Activated T-cell treated with anti-CD3 and anti-CD28 coated beads for 48 hours (primary cell): Measurements from ENCODE around the gene FEZ2.

Source experiments
- DNase-seq: peaks from one replicate; pipeline ENCODE4 v3.0.0-alpha.2; 2020; ENCODE audit warnings: low read depth

FEZ2 gene

DNA sequence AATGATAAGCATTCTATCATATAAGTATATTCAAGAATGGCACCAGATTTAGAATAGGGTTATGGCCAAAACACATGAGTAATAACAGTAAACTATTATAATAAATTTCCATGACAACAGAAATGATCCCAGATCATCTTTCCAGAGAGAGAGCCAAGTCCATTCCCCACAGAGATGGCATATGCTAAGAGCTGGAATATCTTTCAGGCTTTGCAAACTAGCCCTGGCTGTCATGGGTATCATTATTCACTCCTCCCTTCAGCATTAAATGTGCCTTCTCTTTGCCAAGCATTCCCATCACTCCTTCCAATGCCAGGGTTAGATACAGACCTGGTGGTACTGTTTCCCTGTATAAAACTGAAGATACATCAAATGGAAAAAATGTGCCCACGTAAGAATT is 10.9 kb downstream of the FEZ2 start:
- no peak for DNase-seq

DNA sequence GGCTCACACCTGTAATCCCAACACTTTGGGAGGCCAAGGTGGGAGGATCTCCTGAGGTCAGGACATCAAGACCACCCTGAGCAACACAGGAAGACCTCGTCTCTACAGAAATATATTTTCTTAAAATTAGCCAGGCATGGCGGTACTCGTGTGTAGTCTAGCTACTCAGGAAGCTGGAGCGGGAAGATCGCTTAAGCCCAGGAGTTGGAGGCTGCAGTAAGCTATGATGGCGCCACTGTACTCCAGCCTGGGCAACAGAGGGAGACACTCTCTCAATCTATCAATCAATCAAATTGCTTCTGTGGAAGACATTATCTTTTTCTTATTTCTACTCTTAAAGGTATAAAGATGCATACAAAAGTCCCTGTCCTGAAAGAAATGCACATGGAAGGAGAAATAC is 11.3 kb downstream of the FEZ2 start:
- no peak for DNase-seq

DNA sequence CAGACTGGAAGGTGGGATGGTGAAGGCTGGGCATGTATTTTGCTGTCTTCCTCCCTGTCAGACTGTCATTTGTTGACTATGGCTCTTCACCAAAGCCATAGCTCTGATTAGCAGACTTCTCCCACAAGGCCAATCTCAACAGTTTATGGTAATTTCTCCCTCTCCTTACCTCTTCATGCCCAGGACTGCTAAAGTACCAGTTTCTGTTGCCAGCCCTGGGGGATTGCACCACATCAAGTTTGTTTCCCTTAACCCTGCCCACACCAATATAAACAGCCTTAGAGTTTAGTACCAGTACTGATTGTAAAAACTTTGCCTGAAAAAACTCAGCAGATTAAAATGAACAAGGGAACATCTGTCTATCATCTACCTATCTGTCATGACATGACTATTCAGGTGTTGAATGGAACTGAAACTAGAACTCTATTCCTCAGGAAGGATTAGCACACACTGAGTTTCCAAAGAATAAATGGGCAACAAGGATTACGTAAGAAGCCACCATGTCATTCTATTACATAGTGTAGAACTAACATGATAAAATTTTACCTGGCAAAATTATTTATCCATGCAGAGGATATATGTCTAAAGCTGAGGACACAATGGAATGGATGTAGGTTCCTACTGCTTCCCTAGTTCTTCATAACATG is 13.7 kb downstream of the FEZ2 start:
- no peak for DNase-seq

DNA sequence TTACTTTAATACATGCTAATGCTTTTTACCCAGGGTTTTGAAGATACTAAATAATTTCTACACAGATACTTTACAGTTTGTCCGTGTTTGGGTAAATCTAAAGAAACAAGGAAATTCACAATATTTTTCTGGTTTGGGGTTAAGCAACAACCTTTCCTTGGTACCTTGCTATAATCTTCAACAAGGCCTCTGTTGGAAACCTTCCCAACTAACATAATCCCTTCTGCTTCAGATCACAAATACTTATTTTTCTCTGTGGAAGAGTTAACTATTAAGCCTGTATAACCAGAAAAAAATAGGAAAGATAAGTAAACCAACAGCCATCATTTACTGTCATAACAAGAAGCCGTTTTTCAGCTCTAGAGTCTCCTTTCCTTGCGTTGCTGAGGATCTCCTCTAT is 15.0 kb downstream of the FEZ2 start:
- DNase-seq, result no peak

DNA sequence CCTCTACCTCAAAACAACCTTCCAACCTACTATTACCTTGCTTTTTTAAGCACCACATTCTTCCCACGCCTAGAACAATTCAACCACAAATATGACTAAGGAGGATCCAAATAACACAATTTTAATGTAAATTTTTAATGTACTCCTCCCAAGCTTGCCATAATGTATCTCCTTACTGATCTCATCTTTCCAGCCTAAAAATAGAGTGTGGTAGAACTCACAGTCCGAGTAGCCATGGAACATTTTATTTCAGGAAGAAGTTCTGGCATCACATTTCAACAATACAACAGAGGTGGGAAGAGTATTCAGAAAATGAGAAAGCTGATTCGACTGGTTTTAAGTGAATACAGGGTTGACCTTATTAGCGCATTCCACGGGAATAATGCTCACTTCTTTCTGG is 15.4 kb downstream of the FEZ2 start:
- DNase-seq, result no peak

GRCh38 chr2:36579297-36579664 is 18.7 kb downstream of the FEZ2 start:
- no peak for DNase-seq

GRCh38 chr2:36578343-36579296 is 19.3 kb downstream of the FEZ2 start:
- DNase-seq, result no peak

- no peak for DNase-seq
Observed at GRCh38 chr2:36577884-36578283, 20.1 kb downstream of the FEZ2 start.

GRCh38 chr2:36574560-36574959 is 23.4 kb downstream of the FEZ2 start:
- DNase-seq, result no peak

DNA sequence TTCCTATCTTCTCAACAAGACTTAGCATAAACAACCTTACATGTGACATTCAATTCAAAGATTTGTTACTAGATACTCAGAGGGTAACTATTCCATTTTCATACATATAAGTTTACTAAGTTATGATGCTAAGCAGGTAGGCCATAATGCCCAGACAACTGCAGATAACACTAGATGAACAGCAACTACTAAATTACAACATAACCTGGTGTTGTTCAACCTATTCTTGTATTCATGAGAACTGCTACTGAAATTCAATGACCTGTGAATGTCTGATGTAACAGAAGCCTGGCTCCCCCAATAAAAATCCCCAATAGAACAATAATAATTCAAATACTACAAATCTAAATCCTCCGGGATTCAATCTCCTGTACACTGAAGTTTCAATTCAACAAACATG is 24.8 kb downstream of the FEZ2 start:
- DNase-seq, result no peak

- no peak for DNase-seq
Observed at GRCh38 chr2:36572719-36573059, 25.3 kb downstream of the FEZ2 start.

- DNase-seq, result no peak
Observed at GRCh38 chr2:36572054-36572718, 25.8 kb downstream of the FEZ2 start.

- DNase-seq, result no peak
Observed at GRCh38 chr2:36570416-36570815, 27.6 kb downstream of the FEZ2 start.

DNA sequence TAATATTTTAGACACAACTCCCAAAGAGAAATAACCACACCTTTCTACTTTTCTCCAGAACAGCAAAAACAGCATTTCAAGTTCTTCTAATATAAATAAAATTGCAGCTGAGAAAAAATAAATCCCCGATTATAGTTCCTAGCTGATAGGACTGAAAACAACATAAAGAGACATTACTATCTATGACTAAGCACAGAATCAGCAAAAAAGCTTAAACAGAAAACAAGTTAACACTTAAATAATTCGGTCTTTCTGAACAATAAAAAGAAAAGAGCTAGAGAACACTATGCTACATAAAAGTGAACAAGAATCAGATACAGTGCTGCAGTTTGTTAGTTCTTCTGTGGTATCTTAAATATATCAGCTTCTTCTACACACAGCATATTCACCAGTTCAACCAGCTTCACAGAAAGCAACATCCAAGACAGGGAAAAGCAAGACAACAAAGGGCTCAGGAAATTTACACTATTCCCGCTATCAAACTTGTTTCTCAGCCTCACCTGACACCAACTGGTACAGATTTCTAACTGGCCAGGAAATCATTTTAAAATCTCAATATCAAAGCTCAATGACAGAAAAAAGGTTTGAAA is 28.6 kb downstream of the FEZ2 start:
- no peak for DNase-seq

DNA sequence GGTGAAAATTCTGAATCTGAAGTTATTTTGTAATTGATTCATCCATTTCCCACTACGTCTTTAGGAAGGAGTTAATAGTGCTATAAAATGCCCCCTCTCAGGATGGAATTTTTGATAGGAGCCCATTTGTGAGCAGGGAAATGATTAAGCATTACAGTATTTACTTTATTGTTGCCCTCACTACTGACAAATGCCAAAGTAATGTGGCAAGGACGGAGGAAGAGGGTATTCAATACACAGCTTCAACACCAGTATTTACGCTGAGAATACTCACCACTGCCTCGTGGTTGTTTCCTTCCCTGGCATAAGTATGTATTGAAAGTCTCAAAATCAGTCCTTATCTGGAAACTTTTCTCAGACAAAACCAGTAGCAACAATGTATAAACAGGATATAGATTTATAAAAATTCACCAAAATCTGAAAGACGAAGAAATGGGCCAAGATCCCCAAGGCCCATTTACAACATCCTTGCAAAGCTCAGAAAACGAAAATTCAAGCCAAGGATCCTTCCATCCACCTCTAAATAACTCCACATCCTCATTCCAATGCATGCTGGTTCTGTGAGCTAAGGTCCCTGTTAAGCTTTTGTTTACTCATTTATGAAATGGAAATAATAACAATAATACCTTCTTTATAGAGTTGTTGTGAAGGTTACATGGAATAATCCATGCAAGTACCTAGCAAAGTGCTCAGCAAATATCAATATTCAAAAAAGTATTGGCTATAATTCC is 29.3 kb downstream of the FEZ2 start:
- no peak for DNase-seq

DNA sequence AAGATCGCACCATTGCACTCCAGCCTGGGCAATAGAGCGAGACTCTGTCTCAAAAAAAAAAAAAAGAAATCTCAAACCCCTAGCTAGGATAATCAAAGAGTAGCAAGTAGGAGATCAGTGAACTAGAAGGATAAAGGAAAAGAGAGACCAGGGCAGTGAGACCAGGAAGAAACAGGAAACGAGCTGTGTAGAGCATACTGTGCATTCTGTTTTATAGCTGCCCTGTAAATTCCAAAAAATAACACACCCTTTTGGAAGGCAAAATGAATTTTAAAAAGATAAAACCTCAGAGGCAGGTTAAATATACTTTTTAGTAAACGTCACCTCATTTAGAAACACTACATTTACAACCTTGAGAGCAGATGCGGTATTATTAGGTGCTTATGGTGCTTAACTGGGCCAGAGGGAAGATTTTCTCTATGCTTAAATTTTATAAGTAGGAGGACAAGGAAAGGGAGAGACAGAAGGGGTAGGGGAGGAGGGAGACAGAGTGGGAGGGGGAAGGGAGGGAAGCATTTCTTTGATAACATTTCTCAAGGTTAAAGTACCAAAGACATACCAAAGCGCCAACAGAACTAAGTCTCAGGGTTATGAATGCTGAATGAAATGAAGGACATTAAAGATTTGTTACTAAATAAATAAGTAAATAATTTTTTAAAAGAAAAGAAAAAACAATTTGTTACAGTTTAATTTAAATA is 30.1 kb downstream of the FEZ2 start:
- DNase-seq, result no peak

DNA sequence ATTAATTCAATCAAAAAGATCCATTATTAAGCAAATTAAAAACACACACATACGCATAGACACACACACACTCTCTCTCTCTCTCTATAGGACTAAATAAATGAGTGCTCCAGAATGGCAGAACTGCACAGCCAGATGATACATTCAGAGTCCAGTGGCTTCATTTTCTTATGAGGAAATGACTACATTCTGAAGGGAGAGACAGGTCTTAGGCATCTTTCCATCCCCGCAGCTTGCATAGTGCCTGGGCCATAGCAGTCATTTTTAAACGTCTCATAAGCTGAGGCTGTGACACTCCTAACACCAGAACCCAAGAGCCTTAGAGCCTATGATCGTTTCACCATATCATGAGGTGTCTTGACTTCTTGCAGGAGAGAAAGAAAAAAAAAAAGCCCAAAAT is 31.1 kb downstream of the FEZ2 start:
- DNase-seq, result no peak

GRCh38 chr2:36565712-36566111 is 32.3 kb downstream of the FEZ2 start:
- DNase-seq, result no peak

- no peak for DNase-seq
Observed at GRCh38 chr2:36564377-36564930, 33.5 kb downstream of the FEZ2 start.

GRCh38 chr2:36562973-36563532 is 34.9 kb downstream of the FEZ2 start:
- no peak for DNase-seq

GRCh38 chr2:36562240-36562639 is 35.7 kb downstream of the FEZ2 start:
- DNase-seq, result no peak
